HEK293 (cell line): ENCODE data around the gene ZNF354C.

Experiments
- CTCF ChIA-PET: fragments of 350-600 bp; formaldehyde crosslinking; extraction: SDS; loops from one replicate; lab custom pipeline; 2021; ENCODE audit warnings: antibody characterized with exemption; lab: Yijun Ruan, JAX
- POLR2A ChIA-PET: fragments of 300-600 bp; formaldehyde crosslinking; extraction: SDS; loops from one replicate; lab custom pipeline; 2020; ENCODE audit warnings: antibody characterized with exemption, inconsistent platforms; lab: Yijun Ruan, JAX
- H3K27ac ChIP-seq: fragments of 200-500 bp; sonication (Bioruptor generic); 2 replicates; pipeline ENCODE4 v1.5.1; 2014; ENCODE audit warnings: low read depth, low read length, control low read depth, inconsistent platforms; ENCODE audit errors: extremely low read depth
- H3K36me3 ChIP-seq, 2 experiments: fragments of 200-500 bp in 1 of 2; sonication (Bioruptor generic) in 1 of 2; 1 replicate in 1 of 2; 2 replicates in 1 of 2; pipeline ENCODE4 v1.5.1; 2014 to 2017; ENCODE audit warnings: inconsistent platforms in 2 of 2, low read length in 2 of 2; ENCODE audit not compliant: control insufficient read depth in 2 of 2, insufficient read depth in 1 of 2
- H3K4me1 ChIP-seq: fragments of 200-500 bp; sonication (Bioruptor generic); 2 replicates; pipeline ENCODE4 v1.5.1; 2014; ENCODE audit warnings: mild to moderate bottlenecking, low read length, inconsistent platforms; ENCODE audit not compliant: control insufficient read depth, insufficient read depth
- H3K4me3 ChIP-seq: 2 replicates; pipeline ENCODE4 v1.5.1; 2011; ENCODE audit warnings: low read depth, mild to moderate bottlenecking, control low read depth, low read length, moderate library complexity
- H3K9me3 ChIP-seq: fragments of 200-500 bp; sonication (Bioruptor generic); 2 replicates; pipeline ENCODE4 v1.5.1; 2014; ENCODE audit warnings: low read depth, low read length, inconsistent platforms; ENCODE audit not compliant: control insufficient read depth, insufficient read depth
- AEBP2 ChIP-seq: fragments of 450-650 bp; formaldehyde crosslinking; IDR thresholded peaks from 2 replicates; pipeline ENCODE4 v1.5.1; 2016; ENCODE audit warnings: missing biosample characterization, missing genetic modification characterization, borderline replicate concordance
- KLF1 ChIP-seq: fragments of 450-650 bp; formaldehyde crosslinking; IDR thresholded peaks from 2 replicates; pipeline ENCODE4 v1.5.1; 2016; ENCODE audit warnings: missing biosample characterization, missing genetic modification characterization
- KLF9 ChIP-seq: fragments of 450-650 bp; formaldehyde crosslinking; IDR thresholded peaks from 2 replicates; pipeline ENCODE4 v1.5.1; 2016; ENCODE audit warnings: missing biosample characterization, missing genetic modification characterization, low read depth
- MEIS1 ChIP-seq: sonication (generic); formaldehyde crosslinking; IDR thresholded peaks from 2 replicates; pipeline ENCODE4 v1.8.1; 2022; ENCODE audit warnings: missing genetic modification reagents, mild to moderate bottlenecking, borderline replicate concordance
- PBX3 ChIP-seq: sonication (generic); formaldehyde crosslinking; IDR thresholded peaks from 2 replicates; pipeline ENCODE4 v1.8.1; 2022; ENCODE audit warnings: mild to moderate bottlenecking, moderate library complexity, missing genetic modification reagents
- RBAK ChIP-seq: fragments of 450-650 bp; formaldehyde crosslinking; IDR thresholded peaks from 2 replicates; pipeline ENCODE4 v1.5.1; 2016; ENCODE audit warnings: missing biosample characterization, missing genetic modification characterization
- TSHZ1 ChIP-seq: fragments of 450-650 bp; formaldehyde crosslinking; IDR thresholded peaks from 2 replicates; pipeline ENCODE4 v1.5.1; 2016; ENCODE audit warnings: missing biosample characterization, missing genetic modification characterization, borderline replicate concordance
- ZBTB21 ChIP-seq: fragments of 450-650 bp; formaldehyde crosslinking; IDR thresholded peaks from 2 replicates; pipeline ENCODE4 v1.5.1; 2017; ENCODE audit warnings: missing biosample characterization, missing genetic modification characterization
- ZEB2 ChIP-seq: fragments of 450-650 bp; formaldehyde crosslinking; IDR thresholded peaks from 2 replicates; pipeline ENCODE4 v1.5.1; 2016; ENCODE audit warnings: missing biosample characterization, missing genetic modification characterization
- ZNF184 ChIP-seq: fragments of 450-650 bp; IDR thresholded peaks from 2 replicates; pipeline ENCODE4 v1.5.1; 2018; ENCODE audit warnings: missing biosample characterization, mild to moderate bottlenecking, missing genetic modification characterization
- ZNF221 ChIP-seq: fragments of 450-650 bp; formaldehyde crosslinking; IDR thresholded peaks from 2 replicates; pipeline ENCODE4 v1.5.1; 2017; ENCODE audit warnings: missing biosample characterization, missing genetic modification characterization, borderline replicate concordance
- ZNF239 ChIP-seq: fragments of 450-650 bp; formaldehyde crosslinking; IDR thresholded peaks from 2 replicates; pipeline ENCODE4 v1.5.1; 2016; ENCODE audit warnings: missing biosample characterization, missing genetic modification characterization
- ZNF266 ChIP-seq: fragments of 450-650 bp; formaldehyde crosslinking; IDR thresholded peaks from 2 replicates; pipeline ENCODE4 v1.5.1; 2016; ENCODE audit warnings: missing biosample characterization, missing genetic modification characterization, low read depth
- ZNF391 ChIP-seq: fragments of 450-650 bp; formaldehyde crosslinking; IDR thresholded peaks from 2 replicates; pipeline ENCODE4 v1.5.1; 2016; ENCODE audit warnings: low read depth, missing biosample characterization, missing genetic modification characterization, borderline replicate concordance
- ZNF394 ChIP-seq: fragments of 450-650 bp; formaldehyde crosslinking; IDR thresholded peaks from 2 replicates; pipeline ENCODE4 v1.5.1; 2016; ENCODE audit warnings: missing biosample characterization, missing genetic modification characterization, mild to moderate bottlenecking, moderate library complexity, borderline replicate concordance
- ZNF416 ChIP-seq: fragments of 450-650 bp; formaldehyde crosslinking; IDR thresholded peaks from 2 replicates; pipeline ENCODE4 v1.5.1; 2016; ENCODE audit warnings: missing biosample characterization, missing genetic modification characterization
- ZNF488 ChIP-seq: fragments of 450-650 bp; formaldehyde crosslinking; IDR thresholded peaks from 2 replicates; pipeline ENCODE4 v1.5.1; 2016; ENCODE audit warnings: missing biosample characterization, missing genetic modification characterization
- ZNF600 ChIP-seq: fragments of 450-650 bp; formaldehyde crosslinking; IDR thresholded peaks from 2 replicates; pipeline ENCODE4 v1.5.1; 2016; ENCODE audit warnings: missing biosample characterization, missing genetic modification characterization
- ZNF624 ChIP-seq: fragments of 450-650 bp; formaldehyde crosslinking; IDR thresholded peaks from 2 replicates; pipeline ENCODE4 v1.5.1; 2017; ENCODE audit warnings: missing biosample characterization, missing genetic modification characterization
- ZNF626 ChIP-seq: fragments of 450-650 bp; sonication (Bioruptor Pico); formaldehyde crosslinking; IDR thresholded peaks from 2 replicates; pipeline ENCODE4 v1.5.1; 2018; ENCODE audit warnings: missing biosample characterization, missing genetic modification characterization, inconsistent platforms
- ZSCAN16 ChIP-seq: fragments of 450-650 bp; formaldehyde crosslinking; IDR thresholded peaks from 2 replicates; pipeline ENCODE4 v1.5.1; 2016; ENCODE audit warnings: missing biosample characterization, missing genetic modification characterization

The ZNF354C gene

GRCh38 chr5:179125789-179126505 lies 65.8 kb downstream of the ZNF354C start (continued):
- TF ChIP-seq TSHZ1, result no peak
- TF ChIP-seq KLF1 (tag by site-specific recombination), result no peak
- TF ChIP-seq, all 188 proteins: peak for 0

GRCh38 chr5:179126506-179126991 lies 66.4 kb downstream of the ZNF354C start:
- ChIA-PET CTCF (no interaction called here), POLR2A (no interaction called here)
- H3K4me3 ChIP-seq, result no peak overlapping the region
- H3K27ac ChIP-seq, result no peak overlapping the region
- H3K36me3 ChIP-seq, result no peaks in the 10 kb centered on the region
- no peaks in the 10 kb centered on the region for H3K4me1 ChIP-seq
- TF ChIP-seq PBX3 (CRISPR knock-in tag) (no peak), ZEB2 (tag by site-specific recombination) (no peak), ZNF624 (no peak), ZNF626 (tag by site-specific recombination) (no peak), RBAK (no peak), ZSCAN16 (tag by site-specific recombination) (no peak), ZNF391 (tag by site-specific recombination) (no peak), ZNF266 (tag by site-specific recombination) (no peak), AEBP2 (tag by site-specific recombination) (no peak), ZNF394 (no peak), ZNF184 (no peak), ZNF221 (tag by site-specific recombination) (no peak), ZNF416 (tag by site-specific recombination) (no peak)
- no peaks in the 10 kb centered on the region for H3K9me3 ChIP-seq

- no peak overlapping the region for H3K27ac ChIP-seq
- no peak overlapping the region for H3K4me3 ChIP-seq
- no peaks in the 10 kb centered on the region for H3K4me1 ChIP-seq
- ChIA-PET CTCF (no interaction called here), POLR2A (no interaction called here)
- H3K36me3 ChIP-seq, result no peaks in the 10 kb centered on the region
- H3K9me3 ChIP-seq, result no peaks in the 10 kb centered on the region
- TF ChIP-seq MEIS1 (CRISPR knock-in tag), result no peak
- TF ChIP-seq ZNF600 (tag by site-specific recombination), result no peak
- TF ChIP-seq ZBTB21, result no peak
- no peak for TF ChIP-seq ZNF488 (tag by site-specific recombination)
- TF ChIP-seq KLF9, result no peak
- no peak for TF ChIP-seq ZNF239 (tag by site-specific recombination)
Observed at GRCh38 chr5:179127136-179128040, 67.2 kb downstream of the ZNF354C start.
